OCI-LY7 (cell line): ENCODE measurements around the gene PPP4R2.

ENCODE experiments used
- EZH2phosphoT487 ChIP-seq: fragments of 200-600 bp; sonication (generic); IDR thresholded peaks from 2 replicates; pipeline ENCODE4 v1.6.1; 2018; ENCODE audit warnings: low read depth, borderline replicate concordance, mild to moderate bottlenecking, mixed run types, antibody characterized with exemption, low read length, moderate library complexity, mixed read lengths
- TF ChIP-seq, protein P1 (sequence below): fragments of 200-600 bp; sonication (generic); conservative IDR thresholded peaks from 2 replicates; pipeline ENCODE4 v1.5.1; 2014; ENCODE audit warnings: mild to moderate bottlenecking, antibody characterized with exemption, low read length, moderate library complexity, mixed read lengths

DNA sequence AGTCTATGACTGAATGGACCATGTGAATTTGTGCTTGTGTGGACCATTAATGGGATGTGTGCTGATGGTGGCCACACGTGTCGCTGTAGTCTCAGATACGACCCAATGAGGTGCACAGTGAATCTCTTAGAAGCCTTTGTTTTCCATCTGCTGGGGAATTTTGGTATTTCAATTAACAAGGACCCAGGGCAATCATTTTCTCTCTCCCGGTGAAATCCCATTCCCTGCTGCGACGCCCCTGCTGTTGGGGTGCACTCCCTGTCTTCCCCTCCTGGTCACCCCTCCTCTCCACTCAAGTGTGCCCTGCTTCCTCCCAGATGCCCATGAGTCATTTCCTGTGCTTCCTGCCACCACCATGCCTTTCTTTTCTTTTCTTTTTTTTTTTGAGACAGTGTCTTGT is 97.5 kb downstream of the PPP4R2 start:
- TF ChIP-seq, protein P1, sequence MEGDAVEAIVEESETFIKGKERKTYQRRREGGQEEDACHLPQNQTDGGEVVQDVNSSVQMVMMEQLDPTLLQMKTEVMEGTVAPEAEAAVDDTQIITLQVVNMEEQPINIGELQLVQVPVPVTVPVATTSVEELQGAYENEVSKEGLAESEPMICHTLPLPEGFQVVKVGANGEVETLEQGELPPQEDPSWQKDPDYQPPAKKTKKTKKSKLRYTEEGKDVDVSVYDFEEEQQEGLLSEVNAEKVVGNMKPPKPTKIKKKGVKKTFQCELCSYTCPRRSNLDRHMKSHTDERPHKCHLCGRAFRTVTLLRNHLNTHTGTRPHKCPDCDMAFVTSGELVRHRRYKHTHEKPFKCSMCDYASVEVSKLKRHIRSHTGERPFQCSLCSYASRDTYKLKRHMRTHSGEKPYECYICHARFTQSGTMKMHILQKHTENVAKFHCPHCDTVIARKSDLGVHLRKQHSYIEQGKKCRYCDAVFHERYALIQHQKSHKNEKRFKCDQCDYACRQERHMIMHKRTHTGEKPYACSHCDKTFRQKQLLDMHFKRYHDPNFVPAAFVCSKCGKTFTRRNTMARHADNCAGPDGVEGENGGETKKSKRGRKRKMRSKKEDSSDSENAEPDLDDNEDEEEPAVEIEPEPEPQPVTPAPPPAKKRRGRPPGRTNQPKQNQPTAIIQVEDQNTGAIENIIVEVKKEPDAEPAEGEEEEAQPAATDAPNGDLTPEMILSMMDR: no peak
- no peak for TF ChIP-seq EZH2phosphoT487
